ENCODE data around the gene PRM2. TPM values are rescaled to one million over a fixed set of nuclear protein-coding genes. Genes with fewer than 3 reads are reported as not detected.

The PRM2 gene
- total and polyA plus RNA-seq, 2 of the 8 experiments (the other 6 are each of a cell fraction or from before 2014, with no cell fraction given) = not detected

GRCh38 chr16:11245222-11245737 is 31.0 kb downstream of the PRM2 start (continued):
- TF ChIP-seq EP300 (IDR thresholded peaks at IDR 0.05; ENCODE audit: borderline replicate concordance in 1 of 2, low read depth in 2 of 2, low read length in 2 of 2) (no peak), SIN3A (conservative IDR thresholded peaks at IDR 0.05 in 1 of 2, IDR thresholded peaks at IDR 0.05 in 1 of 2; ENCODE audit: low read depth in 1 of 2, low read length in 2 of 2) (no peak), RNF2 (IDR thresholded peaks at IDR 0.05; ENCODE audit: borderline replicate concordance, low read depth, low read length, missing control alignments, poor library complexity, severe bottlenecking) (no peak)

Measured in H1 (cell line).